ENCODE results near the gene LHX3. TPM values are rescaled to one million over a fixed set of nuclear protein-coding genes. Genes with fewer than 3 reads are reported as not detected.

Gene LHX3
- total RNA-seq, 1 donor from 2014 or later = 0.07 TPM

- no peaks in the 10 kb centered on the region for H3K9me3 Mint-ChIP-seq
- no peak overlapping the region for H3K27ac Mint-ChIP-seq (ENCODE audit: unreplicated experiment)
- no peak for DNase-seq (ENCODE audit: low read depth, low spot score)
- no peak for TF ChIP-seq CTCF (conservative IDR thresholded peaks at IDR 0.05)
- H3K27me3 Mint-ChIP-seq (ENCODE audit: low read depth) = peaks cover 23% of the 10 kb centered on the region
- peaks cover 5% of the 10 kb centered on the region for H3K4me1 Mint-ChIP-seq
- H3K4me3 Mint-ChIP-seq = no peak overlapping the region
- H3K36me3 Mint-ChIP-seq (ENCODE audit: low read depth) = peaks cover 13% of the 10 kb centered on the region
Observed at GRCh38 chr9:136210276-136210675, 5.3 kb upstream of the LHX3 start.

- H3K9me3 Mint-ChIP-seq = no peaks in the 10 kb centered on the region
- no peak for DNase-seq (ENCODE audit: low read depth, low spot score)
- H3K36me3 Mint-ChIP-seq (ENCODE audit: low read depth) = peaks cover 10% of the 10 kb centered on the region
- no peak overlapping the region for H3K4me3 Mint-ChIP-seq
- H3K4me1 Mint-ChIP-seq = peaks cover 5% of the 10 kb centered on the region
- no peak overlapping the region for H3K27ac Mint-ChIP-seq (ENCODE audit: unreplicated experiment)
- peaks cover 26% of the 10 kb centered on the region for H3K27me3 Mint-ChIP-seq (ENCODE audit: low read depth)
- TF ChIP-seq CTCF (conservative IDR thresholded peaks at IDR 0.05) = no peak
Observed at GRCh38 chr9:136209786-136210185, 4.9 kb upstream of the LHX3 start.

GRCh38 chr9:136209232-136209631 lies 4.3 kb upstream of the LHX3 start:
- H3K36me3 Mint-ChIP-seq (ENCODE audit: low read depth) = peaks cover 9% of the 10 kb centered on the region
- H3K27me3 Mint-ChIP-seq (ENCODE audit: low read depth) = peaks cover 32% of the 10 kb centered on the region
- no peak overlapping the region for H3K4me3 Mint-ChIP-seq
- TF ChIP-seq CTCF (conservative IDR thresholded peaks at IDR 0.05) = no peak
- no peak for DNase-seq (ENCODE audit: low read depth, low spot score)
- H3K27ac Mint-ChIP-seq (ENCODE audit: unreplicated experiment) = no peak overlapping the region
- no peaks in the 10 kb centered on the region for H3K9me3 Mint-ChIP-seq
- H3K4me1 Mint-ChIP-seq = peaks cover 5% of the 10 kb centered on the region

- Mint-ChIP-seq H3K27me3 (ENCODE audit: low read depth) (peaks cover 37% of the 10 kb centered on the region), H3K4me3 (no peak overlapping the region), H3K9me3 (no peaks in the 10 kb centered on the region), H3K4me1 (peaks cover 5% of the 10 kb centered on the region), H3K36me3 (ENCODE audit: low read depth) (peaks cover 8% of the 10 kb centered on the region), H3K27ac (ENCODE audit: unreplicated experiment) (no peak overlapping the region)
- DNase-seq (ENCODE audit: low read depth, low spot score) = no peak
- TF ChIP-seq CTCF (conservative IDR thresholded peaks at IDR 0.05) = no peak
Observed at GRCh38 chr9:136208675-136209074, 3.7 kb upstream of the LHX3 start.

GRCh38 chr9:136207616-136208015 lies 2.7 kb upstream of the LHX3 start:
- H3K9me3 Mint-ChIP-seq = no peaks in the 10 kb centered on the region
- H3K36me3 Mint-ChIP-seq (ENCODE audit: low read depth) = peaks cover 6% of the 10 kb centered on the region
- no peak overlapping the region for H3K4me3 Mint-ChIP-seq
- TF ChIP-seq CTCF (conservative IDR thresholded peaks at IDR 0.05) = no peak
- no peak for DNase-seq (ENCODE audit: low read depth, low spot score)
- H3K4me1 Mint-ChIP-seq = peaks cover 5% of the 10 kb centered on the region
- no peak overlapping the region for H3K27ac Mint-ChIP-seq (ENCODE audit: unreplicated experiment)
- H3K27me3 Mint-ChIP-seq (ENCODE audit: low read depth) = peaks cover 45% of the 10 kb centered on the region
